ENCODE data around the gene CD8B. TPM values are rescaled to one million over a fixed set of nuclear protein-coding genes. Genes with fewer than 3 reads are reported as not detected.

CD8B gene
- total and polyA plus RNA-seq, 9 of the 15 experiments (the other 6 are each of a cell fraction or from before 2014, with no cell fraction given), result not detected

DNA sequence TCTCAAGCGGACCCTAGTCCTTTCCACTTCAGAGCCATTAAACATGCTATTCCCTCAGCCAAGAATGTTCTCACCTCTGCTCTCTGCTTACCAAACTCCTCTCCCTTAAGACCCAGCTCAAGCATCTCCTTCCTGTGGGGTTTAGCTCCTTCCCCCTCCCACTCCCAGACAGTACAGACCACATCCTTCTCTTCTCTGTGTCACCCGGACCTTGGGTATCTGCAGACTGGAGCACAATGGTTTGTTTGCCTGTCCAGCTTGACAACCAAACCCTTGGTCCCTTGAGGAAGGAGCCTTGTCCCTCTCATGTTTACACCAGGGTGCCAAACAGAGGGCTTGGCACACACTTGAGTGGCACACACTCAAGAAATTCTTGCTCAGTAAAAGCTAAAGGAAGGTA, 66.8 kb downstream of the CD8B start:
- Histone ChIP-seq H3K9ac (ENCODE audit: insufficient read depth in 1 of 2, low read depth in 2 of 2, low read length in 2 of 2) (no peak overlapping the region), H3K4me1 (replicated peaks in 1 of 2; ENCODE audit: control insufficient read depth in 2 of 2, insufficient read depth in 2 of 2, low read length in 2 of 2) (peaks cover 0 to 10% of the 10 kb centered on the region in 2 experiments; a peak in 2 of 5 replicates), H3K27ac (ENCODE audit: extremely low read depth, low read depth, low read length) (no peak overlapping the region), H3K4me2 (ENCODE audit: insufficient read depth, low read length) (no peak overlapping the region), H4K20me1 (replicated peaks; ENCODE audit: control insufficient read depth, insufficient read depth, low read length) (no peaks in the 10 kb centered on the region), H3K9me3 (replicated peaks; ENCODE audit: control insufficient read depth, insufficient read depth, low read depth, low read length) (no peaks in the 10 kb centered on the region; the same call in 1 of the 2 replicates), H3K27me3 (ENCODE audit: control insufficient read depth in 2 of 2, insufficient read depth in 2 of 2, low read length in 2 of 2) (peaks cover 12 to 29% of the 10 kb centered on the region in 2 experiments; a peak in 4 of 5 replicates), H3K4me3 (no peak overlapping the region), H3K36me3 (ENCODE audit: control insufficient read depth, insufficient read depth, low read length) (no peaks in the 10 kb centered on the region), H3K79me2 (ENCODE audit: control insufficient read depth, insufficient read depth, low read length) (no peaks in the 10 kb centered on the region), H3K9me1 (ENCODE audit: control insufficient read depth, insufficient read depth, low read length) (no peaks in the 10 kb centered on the region), H2AFZ (ENCODE audit: low read depth, low read length) (no peak overlapping the region)
- DNase-seq (ENCODE audit: extremely low read depth in 1 of 4, low spot score in 3 of 4) (no peak), FAIRE-seq (no peak), ATAC-seq (no peak)
- BruUV-seq (replicated peaks), result no TSS peak
- in situ Hi-C loops (cut with MboI) (no loop called here), intact Hi-C loops (cut with micrococcal nuclease) (no loop called here)
- ChIA-PET POLR2A (interaction anchor here (1.0 kb wide), 1 partner anchor 14 kb away, joined by 3 read pairs; no protein-coding TSS in a partner anchor), CTCF (ENCODE audit: low intra/inter-chr PET ratio) (no interaction called here)
- no peak for TF ChIP-seq SPI1 (IDR thresholded peaks at IDR 0.05; ENCODE audit: borderline replicate concordance, low read depth, low read length)
- TF ChIP-seq GTF2E2 (tag; IDR thresholded peaks at IDR 0.05), result no peak
- no peak for TF ChIP-seq ZBTB7A (IDR thresholded peaks at IDR 0.05; ENCODE audit: borderline replicate concordance, control insufficient read depth, low read depth, low read length)
- no peak for TF ChIP-seq SMARCA4 (IDR thresholded peaks at IDR 0.05)
- no peak for TF ChIP-seq L3MBTL2 (IDR thresholded peaks at IDR 0.05)
- no peak for TF ChIP-seq CREBBP (IDR thresholded peaks at IDR 0.05; ENCODE audit: low read depth, low read length)
- TF ChIP-seq, protein P1, sequence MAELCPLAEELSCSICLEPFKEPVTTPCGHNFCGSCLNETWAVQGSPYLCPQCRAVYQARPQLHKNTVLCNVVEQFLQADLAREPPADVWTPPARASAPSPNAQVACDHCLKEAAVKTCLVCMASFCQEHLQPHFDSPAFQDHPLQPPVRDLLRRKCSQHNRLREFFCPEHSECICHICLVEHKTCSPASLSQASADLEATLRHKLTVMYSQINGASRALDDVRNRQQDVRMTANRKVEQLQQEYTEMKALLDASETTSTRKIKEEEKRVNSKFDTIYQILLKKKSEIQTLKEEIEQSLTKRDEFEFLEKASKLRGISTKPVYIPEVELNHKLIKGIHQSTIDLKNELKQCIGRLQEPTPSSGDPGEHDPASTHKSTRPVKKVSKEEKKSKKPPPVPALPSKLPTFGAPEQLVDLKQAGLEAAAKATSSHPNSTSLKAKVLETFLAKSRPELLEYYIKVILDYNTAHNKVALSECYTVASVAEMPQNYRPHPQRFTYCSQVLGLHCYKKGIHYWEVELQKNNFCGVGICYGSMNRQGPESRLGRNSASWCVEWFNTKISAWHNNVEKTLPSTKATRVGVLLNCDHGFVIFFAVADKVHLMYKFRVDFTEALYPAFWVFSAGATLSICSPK (IDR thresholded peaks at IDR 0.05; ENCODE audit: borderline replicate concordance), result no peak
- TF ChIP-seq, protein P2, sequence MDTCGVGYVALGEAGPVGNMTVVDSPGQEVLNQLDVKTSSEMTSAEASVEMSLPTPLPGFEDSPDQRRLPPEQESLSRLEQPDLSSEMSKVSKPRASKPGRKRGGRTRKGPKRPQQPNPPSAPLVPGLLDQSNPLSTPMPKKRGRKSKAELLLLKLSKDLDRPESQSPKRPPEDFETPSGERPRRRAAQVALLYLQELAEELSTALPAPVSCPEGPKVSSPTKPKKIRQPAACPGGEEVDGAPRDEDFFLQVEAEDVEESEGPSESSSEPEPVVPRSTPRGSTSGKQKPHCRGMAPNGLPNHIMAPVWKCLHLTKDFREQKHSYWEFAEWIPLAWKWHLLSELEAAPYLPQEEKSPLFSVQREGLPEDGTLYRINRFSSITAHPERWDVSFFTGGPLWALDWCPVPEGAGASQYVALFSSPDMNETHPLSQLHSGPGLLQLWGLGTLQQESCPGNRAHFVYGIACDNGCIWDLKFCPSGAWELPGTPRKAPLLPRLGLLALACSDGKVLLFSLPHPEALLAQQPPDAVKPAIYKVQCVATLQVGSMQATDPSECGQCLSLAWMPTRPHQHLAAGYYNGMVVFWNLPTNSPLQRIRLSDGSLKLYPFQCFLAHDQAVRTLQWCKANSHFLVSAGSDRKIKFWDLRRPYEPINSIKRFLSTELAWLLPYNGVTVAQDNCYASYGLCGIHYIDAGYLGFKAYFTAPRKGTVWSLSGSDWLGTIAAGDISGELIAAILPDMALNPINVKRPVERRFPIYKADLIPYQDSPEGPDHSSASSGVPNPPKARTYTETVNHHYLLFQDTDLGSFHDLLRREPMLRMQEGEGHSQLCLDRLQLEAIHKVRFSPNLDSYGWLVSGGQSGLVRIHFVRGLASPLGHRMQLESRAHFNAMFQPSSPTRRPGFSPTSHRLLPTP (IDR thresholded peaks at IDR 0.05; ENCODE audit: borderline replicate concordance, extremely low read depth, insufficient read length), result no peak
- no peak for TF ChIP-seq RBM15 (IDR thresholded peaks at IDR 0.05; ENCODE audit: insufficient read depth, low read length)
- TF ChIP-seq PURB (CRISPR knock-in tag; IDR thresholded peaks at IDR 0.05; ENCODE audit: low read depth), result no peak
- TF ChIP-seq, protein P3, sequence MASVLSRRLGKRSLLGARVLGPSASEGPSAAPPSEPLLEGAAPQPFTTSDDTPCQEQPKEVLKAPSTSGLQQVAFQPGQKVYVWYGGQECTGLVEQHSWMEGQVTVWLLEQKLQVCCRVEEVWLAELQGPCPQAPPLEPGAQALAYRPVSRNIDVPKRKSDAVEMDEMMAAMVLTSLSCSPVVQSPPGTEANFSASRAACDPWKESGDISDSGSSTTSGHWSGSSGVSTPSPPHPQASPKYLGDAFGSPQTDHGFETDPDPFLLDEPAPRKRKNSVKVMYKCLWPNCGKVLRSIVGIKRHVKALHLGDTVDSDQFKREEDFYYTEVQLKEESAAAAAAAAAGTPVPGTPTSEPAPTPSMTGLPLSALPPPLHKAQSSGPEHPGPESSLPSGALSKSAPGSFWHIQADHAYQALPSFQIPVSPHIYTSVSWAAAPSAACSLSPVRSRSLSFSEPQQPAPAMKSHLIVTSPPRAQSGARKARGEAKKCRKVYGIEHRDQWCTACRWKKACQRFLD (CRISPR knock-in tag; IDR thresholded peaks at IDR 0.05), result no peak
- 5% methylated on average over 2 of the region's 2 CpGs for WGBS (ENCODE audit: insufficient coverage, low coverage, missing lambda C conversion rate)

All from K562 (cell line).